Measurements from ENCODE around the gene PNISR. TPM values are rescaled to one million over a fixed set of nuclear protein-coding genes. Genes with fewer than 3 reads are reported as not detected.

Gene PNISR
- total and polyA plus RNA-seq, 2 experiments from 2014 or later, result 135 to 270 TPM

GRCh38 chr6:99427988-99428387, 2.9 kb upstream of the PNISR start (continued):
- TF ChIP-seq, protein P1, sequence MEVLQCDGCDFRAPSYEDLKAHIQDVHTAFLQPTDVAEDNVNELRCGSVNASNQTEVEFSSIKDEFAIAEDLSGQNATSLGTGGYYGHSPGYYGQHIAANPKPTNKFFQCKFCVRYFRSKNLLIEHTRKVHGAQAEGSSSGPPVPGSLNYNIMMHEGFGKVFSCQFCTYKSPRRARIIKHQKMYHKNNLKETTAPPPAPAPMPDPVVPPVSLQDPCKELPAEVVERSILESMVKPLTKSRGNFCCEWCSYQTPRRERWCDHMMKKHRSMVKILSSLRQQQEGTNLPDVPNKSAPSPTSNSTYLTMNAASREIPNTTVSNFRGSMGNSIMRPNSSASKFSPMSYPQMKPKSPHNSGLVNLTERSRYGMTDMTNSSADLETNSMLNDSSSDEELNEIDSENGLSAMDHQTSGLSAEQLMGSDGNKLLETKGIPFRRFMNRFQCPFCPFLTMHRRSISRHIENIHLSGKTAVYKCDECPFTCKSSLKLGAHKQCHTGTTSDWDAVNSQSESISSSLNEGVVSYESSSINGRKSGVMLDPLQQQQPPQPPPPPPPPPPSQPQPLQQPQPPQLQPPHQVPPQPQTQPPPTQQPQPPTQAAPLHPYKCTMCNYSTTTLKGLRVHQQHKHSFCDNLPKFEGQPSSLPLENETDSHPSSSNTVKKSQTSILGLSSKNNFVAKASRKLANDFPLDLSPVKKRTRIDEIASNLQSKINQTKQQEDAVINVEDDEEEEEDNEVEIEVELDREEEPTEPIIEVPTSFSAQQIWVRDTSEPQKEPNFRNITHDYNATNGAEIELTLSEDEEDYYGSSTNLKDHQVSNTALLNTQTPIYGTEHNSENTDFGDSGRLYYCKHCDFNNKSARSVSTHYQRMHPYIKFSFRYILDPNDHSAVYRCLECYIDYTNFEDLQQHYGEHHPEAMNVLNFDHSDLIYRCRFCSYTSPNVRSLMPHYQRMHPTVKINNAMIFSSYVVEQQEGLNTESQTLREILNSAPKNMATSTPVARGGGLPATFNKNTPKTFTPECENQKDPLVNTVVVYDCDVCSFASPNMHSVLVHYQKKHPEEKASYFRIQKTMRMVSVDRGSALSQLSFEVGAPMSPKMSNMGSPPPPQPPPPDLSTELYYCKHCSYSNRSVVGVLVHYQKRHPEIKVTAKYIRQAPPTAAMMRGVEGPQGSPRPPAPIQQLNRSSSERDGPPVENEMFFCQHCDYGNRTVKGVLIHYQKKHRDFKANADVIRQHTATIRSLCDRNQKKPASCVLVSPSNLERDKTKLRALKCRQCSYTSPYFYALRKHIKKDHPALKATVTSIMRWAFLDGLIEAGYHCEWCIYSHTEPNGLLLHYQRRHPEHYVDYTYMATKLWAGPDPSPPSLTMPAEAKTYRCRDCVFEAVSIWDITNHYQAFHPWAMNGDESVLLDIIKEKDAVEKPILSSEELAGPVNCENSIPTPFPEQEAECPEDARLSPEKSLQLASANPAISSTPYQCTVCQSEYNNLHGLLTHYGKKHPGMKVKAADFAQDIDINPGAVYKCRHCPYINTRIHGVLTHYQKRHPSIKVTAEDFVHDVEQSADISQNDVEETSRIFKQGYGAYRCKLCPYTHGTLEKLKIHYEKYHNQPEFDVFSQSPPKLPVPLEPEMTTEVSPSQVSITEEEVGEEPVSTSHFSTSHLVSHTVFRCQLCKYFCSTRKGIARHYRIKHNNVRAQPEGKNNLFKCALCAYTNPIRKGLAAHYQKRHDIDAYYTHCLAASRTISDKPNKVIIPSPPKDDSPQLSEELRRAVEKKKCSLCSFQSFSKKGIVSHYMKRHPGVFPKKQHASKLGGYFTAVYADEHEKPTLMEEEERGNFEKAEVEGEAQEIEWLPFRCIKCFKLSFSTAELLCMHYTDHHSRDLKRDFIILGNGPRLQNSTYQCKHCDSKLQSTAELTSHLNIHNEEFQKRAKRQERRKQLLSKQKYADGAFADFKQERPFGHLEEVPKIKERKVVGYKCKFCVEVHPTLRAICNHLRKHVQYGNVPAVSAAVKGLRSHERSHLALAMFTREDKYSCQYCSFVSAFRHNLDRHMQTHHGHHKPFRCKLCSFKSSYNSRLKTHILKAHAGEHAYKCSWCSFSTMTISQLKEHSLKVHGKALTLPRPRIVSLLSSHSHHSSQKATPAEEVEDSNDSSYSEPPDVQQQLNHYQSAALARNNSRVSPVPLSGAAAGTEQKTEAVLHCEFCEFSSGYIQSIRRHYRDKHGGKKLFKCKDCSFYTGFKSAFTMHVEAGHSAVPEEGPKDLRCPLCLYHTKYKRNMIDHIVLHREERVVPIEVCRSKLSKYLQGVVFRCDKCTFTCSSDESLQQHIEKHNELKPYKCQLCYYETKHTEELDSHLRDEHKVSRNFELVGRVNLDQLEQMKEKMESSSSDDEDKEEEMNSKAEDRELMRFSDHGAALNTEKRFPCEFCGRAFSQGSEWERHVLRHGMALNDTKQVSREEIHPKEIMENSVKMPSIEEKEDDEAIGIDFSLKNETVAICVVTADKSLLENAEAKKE (CRISPR knock-in tag; IDR thresholded peaks at IDR 0.05), result no peak
- no peak for TF ChIP-seq NANOG (IDR thresholded peaks at IDR 0.05; ENCODE audit: borderline replicate concordance)

DNA sequence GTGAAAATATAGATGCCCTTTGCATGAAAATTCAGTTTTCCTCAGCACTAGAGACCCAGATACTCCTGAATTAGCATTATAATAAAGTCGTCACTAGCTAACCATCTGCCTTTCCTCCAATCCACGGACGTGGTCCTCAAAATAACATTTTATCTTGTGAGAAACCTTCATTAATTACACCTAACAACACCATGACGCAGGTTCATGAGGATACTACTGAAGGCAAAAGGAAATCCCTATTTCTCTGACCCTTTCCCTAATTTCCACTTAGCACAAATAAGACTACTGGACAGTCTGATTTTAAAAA, 1.3 kb upstream of the PNISR start:
- Histone ChIP-seq H3K4me3 (peak overlapping the region; percentile 63), H2AFZ (no peak overlapping the region), H3K79me2 (replicated peaks; ENCODE audit: insufficient read depth) (peaks cover 53% of the 10 kb centered on the region), H3K4me2 (peak overlapping the region; percentile 75), H3K9me2 (ENCODE audit: insufficient read depth) (0 out of 2 replicates have a peak, but pooled peaks cover 4% of the 10 kb centered on the region), H3K27ac (ENCODE audit: low read depth) (peak overlapping the region; percentile 97), H3K36me3 (ENCODE audit: insufficient read depth) (no peaks in the 10 kb centered on the region), H3K27me3 (ENCODE audit: insufficient read depth) (no peaks in the 10 kb centered on the region), H3F3A (replicated peaks; ENCODE audit: low read depth) (no peaks in the 10 kb centered on the region), H3K4me1 (ENCODE audit: insufficient read depth) (peaks cover 44% of the 10 kb centered on the region), H4K20me1 (replicated peaks; ENCODE audit: insufficient read depth) (peaks cover 30% of the 10 kb centered on the region)
- ATAC-seq (no peak), DNase-seq (ENCODE audit: low spot score) (peak; percentile 51)
- Mint-ChIP-seq H3K27ac (peak overlapping the region; percentile 99), H3K4me3 (peak overlapping the region; percentile 96), H3K27me3 (ENCODE audit: insufficient read depth, low read depth, poor library complexity) (peaks cover 13% of the 10 kb centered on the region), H3K9me3 (no peaks in the 10 kb centered on the region), H3K4me1 (peaks cover 60% of the 10 kb centered on the region), H3K36me3 (ENCODE audit: low read depth) (peaks cover 37% of the 10 kb centered on the region; the same call in 2 of the 3 replicates)
- TF ChIP-seq POLR2AphosphoS5 (IDR thresholded peaks at IDR 0.05; ENCODE audit: low read depth) (no peak), ZNF114 (CRISPR knock-in tag; IDR thresholded peaks at IDR 0.05) (no peak), CREB1 (CRISPR knock-in tag; IDR thresholded peaks at IDR 0.05; ENCODE audit: low read depth) (0 out of 2 replicates have a peak, but pooled peaks have one; percentile 14), ZNF331 (CRISPR knock-in tag; IDR thresholded peaks at IDR 0.05; ENCODE audit: low read depth) (no peak)
- TF ChIP-seq, protein P1 (CRISPR knock-in tag; IDR thresholded peaks at IDR 0.05), result no peak
